Trophoblast cell (in vitro differentiated cells and primary cell): ENCODE measurements around the gene TCP11L2.

Experiments
- DNase-seq, 2 donors: peaks; one replicate each; pipeline ENCODE4 v3.0.0-alpha.2; 2016
- H2AFZ ChIP-seq: 2 replicates; pipeline ENCODE4 v1.6.1; 2013; ENCODE audit warnings: low read length, moderate library complexity, mild to moderate bottlenecking; ENCODE audit not compliant: insufficient read depth, poor library complexity
- H2AK5ac ChIP-seq: 2 replicates; pipeline ENCODE4 v1.6.1; 2013; ENCODE audit warnings: mild to moderate bottlenecking, low read length
- H2BK120ac ChIP-seq: 2 replicates; pipeline ENCODE4 v1.6.1; 2013; ENCODE audit warnings: low read length, mild to moderate bottlenecking, moderate library complexity; ENCODE audit not compliant: insufficient read depth, poor library complexity
- H2BK12ac ChIP-seq: 2 replicates; pipeline ENCODE4 v1.6.1; 2013; ENCODE audit warnings: mild to moderate bottlenecking, low read length, moderate library complexity
- H2BK5ac ChIP-seq: 2 replicates; pipeline ENCODE4 v1.6.1; 2013; ENCODE audit warnings: low read length, low read depth, moderate library complexity, mild to moderate bottlenecking; ENCODE audit not compliant: poor library complexity
- H3K14ac ChIP-seq: 2 replicates; pipeline ENCODE4 v1.6.1; 2013; ENCODE audit warnings: mild to moderate bottlenecking, low read length
- H3K18ac ChIP-seq: 2 replicates; pipeline ENCODE4 v1.6.1; 2013; ENCODE audit warnings: mild to moderate bottlenecking, low read length
- H3K23ac ChIP-seq: 2 replicates; pipeline ENCODE4 v1.6.1; 2013; ENCODE audit warnings: low read length
- H3K27ac ChIP-seq: 2 replicates; pipeline ENCODE4 v1.5.1; 2013; ENCODE audit warnings: low read depth, mild to moderate bottlenecking, inconsistent platforms, low read length, moderate library complexity
- H3K27me3 ChIP-seq: 2 replicates; pipeline ENCODE4 v1.6.1; 2013; ENCODE audit warnings: inconsistent platforms, mild to moderate bottlenecking, low read length, moderate library complexity; ENCODE audit not compliant: insufficient read depth
- H3K36me3 ChIP-seq, 2 experiments: 1 replicate in 1 of 2; 2 replicates in 1 of 2; pipeline ENCODE4 v1.6.1; 2013; ENCODE audit warnings: low read length in 2 of 2, mild to moderate bottlenecking in 2 of 2, moderate library complexity in 1 of 2; ENCODE audit not compliant: insufficient read depth in 2 of 2, control insufficient read depth in 1 of 2
- H3K4ac ChIP-seq: 2 replicates; pipeline ENCODE4 v1.6.1; 2013; ENCODE audit warnings: low read depth, mild to moderate bottlenecking, low read length, moderate library complexity
- H3K4me1 ChIP-seq, 2 experiments: 1 replicate in 1 of 2; 2 replicates in 1 of 2; pipeline ENCODE4 v1.6.1; 2013; ENCODE audit warnings: low read length in 2 of 2, mild to moderate bottlenecking in 2 of 2, moderate library complexity in 1 of 2; ENCODE audit not compliant: insufficient read depth in 2 of 2, control insufficient read depth in 1 of 2
- H3K4me2 ChIP-seq: 2 replicates; pipeline ENCODE4 v1.6.1; 2013; ENCODE audit warnings: inconsistent platforms, mild to moderate bottlenecking, low read length, moderate library complexity
- H3K4me3 ChIP-seq: 2 replicates; pipeline ENCODE4 v1.5.1; 2013; ENCODE audit warnings: mild to moderate bottlenecking, low read depth, low read length, inconsistent platforms
- H3K79me1 ChIP-seq: one replicate; pipeline ENCODE4 v1.6.1; 2013; ENCODE audit warnings: low read length
- H3K79me2 ChIP-seq: 2 replicates; pipeline ENCODE4 v1.6.1; 2013; ENCODE audit warnings: low read length, mild to moderate bottlenecking; ENCODE audit not compliant: control insufficient read depth, insufficient read depth, poor library complexity
- H3K9ac ChIP-seq: 2 replicates; pipeline ENCODE4 v1.6.1; 2013; ENCODE audit warnings: mild to moderate bottlenecking, low read length
- H3K9me3 ChIP-seq: 2 replicates; pipeline ENCODE4 v1.6.1; 2013; ENCODE audit warnings: low read depth, mild to moderate bottlenecking, control low read depth, inconsistent platforms, low read length; ENCODE audit not compliant: insufficient read depth
- H4K12ac ChIP-seq: 2 replicates; pipeline ENCODE4 v1.6.1; 2013; ENCODE audit warnings: low read depth, mild to moderate bottlenecking, low read length, moderate library complexity
- H4K8ac ChIP-seq: 2 replicates; pipeline ENCODE4 v1.6.1; 2013; ENCODE audit warnings: low read depth, mild to moderate bottlenecking, low read length, moderate library complexity
- H4K91ac ChIP-seq: one replicate; pipeline ENCODE4 v1.6.1; 2013; ENCODE audit warnings: low read depth, mild to moderate bottlenecking, low read length, moderate library complexity
- WGBS: extraction: QIAGEN DNeasy Blood & Tissue Kit; methylation state at CpG from one replicate; pipeline ENCODE4 v1.1.7; 2013; ENCODE audit warnings: missing lambda C conversion rate; ENCODE audit not compliant: insufficient read length, insufficient coverage; ENCODE audit errors: extremely low coverage; 5-methylcytosine and 5-hydroxymethylcytosine counted together

TCP11L2 gene

GRCh38 chr12:106288101-106288493 lies 14.4 kb upstream of the TCP11L2 start:
- H3K9ac ChIP-seq = no peak overlapping the region
- H3K27ac ChIP-seq = no peak overlapping the region
- DNase-seq = no peak
- no peaks in the 10 kb centered on the region for H3K79me2 ChIP-seq
- no peak overlapping the region for H3K18ac ChIP-seq
- H2BK120ac ChIP-seq = no peak overlapping the region
- no peak overlapping the region for H4K8ac ChIP-seq
- H3K14ac ChIP-seq = no peak overlapping the region
- H4K12ac ChIP-seq = no peak overlapping the region
- H3K4me3 ChIP-seq = no peak overlapping the region
- no peaks in the 10 kb centered on the region for H3K36me3 ChIP-seq
- no peak overlapping the region for H2AK5ac ChIP-seq
- H3K4me2 ChIP-seq = no peak overlapping the region
- no peaks in the 10 kb centered on the region for H3K4me1 ChIP-seq
- H3K4ac ChIP-seq = no peak overlapping the region
- H3K23ac ChIP-seq = no peak overlapping the region
- H3K9me3 ChIP-seq = no peaks in the 10 kb centered on the region
- H3K27me3 ChIP-seq = no peaks in the 10 kb centered on the region
- H2BK5ac ChIP-seq = no peak overlapping the region
- no peak overlapping the region for H2BK12ac ChIP-seq
- H3K79me1 ChIP-seq = no peaks in the 10 kb centered on the region
- no peak overlapping the region for H2AFZ ChIP-seq
- WGBS = 100% methylated on average over 1 of the region's 1 CpG
- no peak overlapping the region for H4K91ac ChIP-seq

- H3K14ac ChIP-seq = no peak overlapping the region
- no peaks in the 10 kb centered on the region for H3K79me1 ChIP-seq
- H4K8ac ChIP-seq = no peak overlapping the region
- H2AFZ ChIP-seq = no peak overlapping the region
- H4K91ac ChIP-seq = peak overlapping the region; percentile 43
- H3K23ac ChIP-seq = no peak overlapping the region
- H3K4me1 ChIP-seq = no peaks in the 10 kb centered on the region
- no peaks in the 10 kb centered on the region for H3K36me3 ChIP-seq
- no peaks in the 10 kb centered on the region for H3K9me3 ChIP-seq
- no peak overlapping the region for H2AK5ac ChIP-seq
- no peak overlapping the region for H3K9ac ChIP-seq
- H3K4me2 ChIP-seq = no peak overlapping the region
- H4K12ac ChIP-seq = no peak overlapping the region
- H3K27me3 ChIP-seq = no peaks in the 10 kb centered on the region
- H3K4me3 ChIP-seq = no peak overlapping the region
- peak; percentile 47 to 73 for DNase-seq
- WGBS = no CpG with 5 or more reads among the region's 9 CpGs
- no peak overlapping the region for H3K4ac ChIP-seq
- H2BK12ac ChIP-seq = peak overlapping the region; percentile 53
- peak overlapping the region; percentile 17 for H2BK120ac ChIP-seq
- no peaks in the 10 kb centered on the region for H3K79me2 ChIP-seq
- H3K27ac ChIP-seq = no peak overlapping the region
- no peak overlapping the region for H3K18ac ChIP-seq
- no peak overlapping the region for H2BK5ac ChIP-seq
These were observed 13.9 kb upstream of the TCP11L2 start for GRCh38 chr12:106288494-106289195.

DNA sequence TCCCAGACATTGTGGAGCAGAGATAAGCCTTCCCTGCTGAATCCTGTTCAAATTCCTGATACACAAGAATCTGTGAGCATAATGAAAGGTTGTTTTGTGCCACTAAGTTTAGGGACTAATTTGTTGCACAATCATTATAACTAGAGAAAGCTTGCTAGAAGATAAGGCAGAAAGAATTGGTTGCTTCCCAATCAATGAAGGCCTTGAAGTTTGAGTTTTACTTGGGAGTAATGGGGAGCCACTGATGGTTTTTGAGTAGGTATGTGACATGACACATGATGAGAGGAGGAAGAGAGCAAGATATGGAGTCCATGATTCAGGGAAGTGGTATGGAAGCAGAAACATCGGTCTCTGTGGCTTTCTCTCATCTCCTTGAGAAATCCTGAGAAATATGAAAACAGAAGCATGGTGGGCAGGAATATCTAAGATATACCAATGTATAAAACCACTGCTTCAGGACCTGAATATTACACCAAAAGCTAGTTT lies 13.3 kb upstream of the TCP11L2 start:
- Histone ChIP-seq H3K9ac (no peak overlapping the region), H3K4me2 (no peak overlapping the region), H4K91ac (no peak overlapping the region), H3K4me3 (no peak overlapping the region), H3K36me3 (no peaks in the 10 kb centered on the region), H3K79me2 (no peaks in the 10 kb centered on the region), H2BK120ac (no peak overlapping the region), H3K79me1 (no peaks in the 10 kb centered on the region), H3K18ac (no peak overlapping the region), H3K4me1 (no peaks in the 10 kb centered on the region), H2AFZ (no peak overlapping the region), H2BK12ac (no peak overlapping the region), H2BK5ac (no peak overlapping the region), H3K23ac (no peak overlapping the region), H3K4ac (no peak overlapping the region), H3K27me3 (no peaks in the 10 kb centered on the region), H4K12ac (no peak overlapping the region), H3K9me3 (no peaks in the 10 kb centered on the region), H3K14ac (no peak overlapping the region), H4K8ac (no peak overlapping the region), H3K27ac (no peak overlapping the region), H2AK5ac (no peak overlapping the region)
- no CpG with 5 or more reads among the region's 1 CpG for WGBS
- DNase-seq = peak in 1 of 2 donors; percentile 18

- H2AK5ac ChIP-seq = no peak overlapping the region
- H3K79me2 ChIP-seq = no peaks in the 10 kb centered on the region
- no peak overlapping the region for H3K4me2 ChIP-seq
- H4K91ac ChIP-seq = no peak overlapping the region
- H2BK120ac ChIP-seq = no peak overlapping the region
- H3K18ac ChIP-seq = no peak overlapping the region
- H2BK12ac ChIP-seq = no peak overlapping the region
- H3K79me1 ChIP-seq = no peaks in the 10 kb centered on the region
- H4K8ac ChIP-seq = no peak overlapping the region
- H3K9ac ChIP-seq = no peak overlapping the region
- no peak overlapping the region for H2AFZ ChIP-seq
- no peak overlapping the region for H3K14ac ChIP-seq
- no peak overlapping the region for H3K23ac ChIP-seq
- no peak overlapping the region for H3K4ac ChIP-seq
- H4K12ac ChIP-seq = no peak overlapping the region
- H3K27me3 ChIP-seq = no peaks in the 10 kb centered on the region
- no peak overlapping the region for H2BK5ac ChIP-seq
- DNase-seq = no peak
- H3K36me3 ChIP-seq = no peaks in the 10 kb centered on the region
- no peak overlapping the region for H3K4me3 ChIP-seq
- no peaks in the 10 kb centered on the region for H3K4me1 ChIP-seq
- H3K27ac ChIP-seq = no peak overlapping the region
- no CpG with 5 or more reads among the region's 2 CpGs for WGBS
- H3K9me3 ChIP-seq = no peaks in the 10 kb centered on the region
These were observed 11.9 kb upstream of the TCP11L2 start for GRCh38 chr12:106290666-106291065.
